Transverse colon (tissue), 3 donors: ENCODE results near the gene ATG4B.

Source experiments
- POLR2A ChIP-seq: fragments of 450-650 bp; IDR thresholded peaks from one replicate; pipeline ENCODE4 v1.6.1; 2016; ENCODE audit warnings: antibody characterized with exemption, mild to moderate bottlenecking, moderate library complexity
- TF ChIP-seq, protein P1 (sequence below), 5 experiments: fragments of 200-600 bp in 3 of 5; fragments of 450-650 bp in 2 of 5; sonication (generic) in 3 of 5; IDR thresholded peaks; 1 replicate in 2 of 5; 2 replicates in 3 of 5; pipeline ENCODE4 v1.5.1; 2016 to 2017; ENCODE audit warnings: antibody characterized with exemption in 5 of 5, inconsistent platforms in 3 of 5, mild to moderate bottlenecking in 2 of 5, moderate library complexity in 1 of 5

DNA sequence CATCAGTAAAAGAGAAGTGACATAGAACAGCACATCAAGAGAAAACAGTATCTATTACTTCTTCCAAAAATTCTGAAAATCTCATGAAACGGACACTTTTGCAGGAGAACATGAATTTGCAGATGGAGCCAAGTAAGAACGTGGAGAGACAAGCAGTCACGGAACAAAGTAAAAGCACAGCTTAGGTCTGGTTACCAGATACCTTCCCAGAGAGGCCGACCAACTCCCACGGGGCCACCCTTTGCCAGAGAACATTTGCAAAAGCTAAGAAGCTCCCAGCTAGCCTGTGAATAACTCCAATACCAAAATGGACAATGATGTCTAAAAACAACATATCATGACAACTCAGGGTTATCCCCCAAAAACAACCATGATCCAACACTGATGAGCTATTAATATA, 39.4 kb upstream of the ATG4B start:
- TF ChIP-seq POLR2A = no peak
- TF ChIP-seq, protein P1, sequence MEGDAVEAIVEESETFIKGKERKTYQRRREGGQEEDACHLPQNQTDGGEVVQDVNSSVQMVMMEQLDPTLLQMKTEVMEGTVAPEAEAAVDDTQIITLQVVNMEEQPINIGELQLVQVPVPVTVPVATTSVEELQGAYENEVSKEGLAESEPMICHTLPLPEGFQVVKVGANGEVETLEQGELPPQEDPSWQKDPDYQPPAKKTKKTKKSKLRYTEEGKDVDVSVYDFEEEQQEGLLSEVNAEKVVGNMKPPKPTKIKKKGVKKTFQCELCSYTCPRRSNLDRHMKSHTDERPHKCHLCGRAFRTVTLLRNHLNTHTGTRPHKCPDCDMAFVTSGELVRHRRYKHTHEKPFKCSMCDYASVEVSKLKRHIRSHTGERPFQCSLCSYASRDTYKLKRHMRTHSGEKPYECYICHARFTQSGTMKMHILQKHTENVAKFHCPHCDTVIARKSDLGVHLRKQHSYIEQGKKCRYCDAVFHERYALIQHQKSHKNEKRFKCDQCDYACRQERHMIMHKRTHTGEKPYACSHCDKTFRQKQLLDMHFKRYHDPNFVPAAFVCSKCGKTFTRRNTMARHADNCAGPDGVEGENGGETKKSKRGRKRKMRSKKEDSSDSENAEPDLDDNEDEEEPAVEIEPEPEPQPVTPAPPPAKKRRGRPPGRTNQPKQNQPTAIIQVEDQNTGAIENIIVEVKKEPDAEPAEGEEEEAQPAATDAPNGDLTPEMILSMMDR (IDR thresholded peaks at IDR 0.05) = no peak
